Breast epithelium (tissue), 3 donors: ENCODE measurements around the gene KCNJ6.

ENCODE experiments used
- CTCF ChIP-seq, 3 donors: fragments of 450-650 bp; IDR thresholded peaks; one replicate each; pipeline ENCODE4 v1.5.1; 2016 to 2017; ENCODE audit warnings: antibody characterized with exemption in 3 of 3, mild to moderate bottlenecking in 3 of 3, moderate library complexity in 3 of 3
- POLR2A ChIP-seq: fragments of 450-650 bp; IDR thresholded peaks from one replicate; pipeline ENCODE4 v1.6.1; 2016; ENCODE audit warnings: antibody characterized with exemption, mild to moderate bottlenecking, moderate library complexity
- POLR2AphosphoS5 ChIP-seq, 3 donors: sonication (generic); formaldehyde crosslinking; IDR thresholded peaks; one replicate each; pipeline ENCODE4 v1.6.1; 2017; ENCODE audit warnings: antibody characterized with exemption in 3 of 3

GRCh38 chr21:37622755-37623154, 293.5 kb downstream of the KCNJ6 start:
- TF ChIP-seq POLR2A (no peak), CTCF (IDR thresholded peaks at IDR 0.05) (no peak), POLR2AphosphoS5 (IDR thresholded peaks at IDR 0.05) (no peak)
